HG03442 (cell line): ENCODE results near the gene PHF21B.
"Not testable (repeated sequence)": the region's sequence is repeated elsewhere in the genome, so short reads cannot be mapped to it uniquely, and the experiment has no call there.

Experiments used
- ATAC-seq: cut with Tn5 transposase; IDR thresholded peaks from one replicate; pipeline ENCODE4 v1.9.1; 2021; ENCODE audit warnings: mild to moderate bottlenecking, moderate library complexity; ENCODE audit not compliant: unreplicated experiment

Gene PHF21B

DNA sequence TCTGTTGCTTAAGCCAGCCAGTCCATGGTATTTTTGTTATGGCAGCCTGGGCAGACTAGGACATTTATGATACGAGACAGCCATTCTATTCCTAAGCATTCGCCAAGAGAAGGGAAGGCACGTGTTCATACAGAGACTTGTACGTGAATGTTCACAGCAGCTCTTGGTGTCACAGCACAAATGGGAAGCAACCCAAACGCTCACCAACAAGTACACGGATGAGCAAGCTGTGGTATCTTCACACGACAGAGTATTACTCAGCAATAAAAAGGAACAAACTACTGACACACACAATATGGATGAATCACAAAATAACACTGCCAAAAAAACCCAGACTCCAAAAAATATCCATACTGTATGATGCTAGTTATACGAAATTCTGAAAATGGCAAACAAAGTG, 85.1 kb downstream of the PHF21B start:
- no peak for ATAC-seq

DNA sequence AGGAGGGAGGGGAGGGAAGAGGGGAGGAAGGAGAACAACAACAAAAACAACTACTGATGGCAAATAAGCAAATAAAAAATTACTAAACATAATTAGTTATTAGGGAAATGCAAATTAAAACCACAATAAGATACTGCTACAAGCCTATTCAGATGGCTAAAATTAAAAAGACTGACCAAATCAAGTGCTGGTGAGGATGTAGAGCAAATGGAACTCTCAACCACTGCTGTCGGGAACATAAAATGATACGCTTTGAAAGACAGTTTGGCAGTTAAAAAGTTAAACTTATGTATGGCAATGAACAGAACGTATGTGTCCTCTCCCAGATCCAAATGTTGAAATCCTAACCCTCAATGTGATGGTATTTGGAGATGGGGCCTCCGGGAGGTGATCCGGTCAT, 85.7 kb downstream of the PHF21B start:
- no peak for ATAC-seq

DNA sequence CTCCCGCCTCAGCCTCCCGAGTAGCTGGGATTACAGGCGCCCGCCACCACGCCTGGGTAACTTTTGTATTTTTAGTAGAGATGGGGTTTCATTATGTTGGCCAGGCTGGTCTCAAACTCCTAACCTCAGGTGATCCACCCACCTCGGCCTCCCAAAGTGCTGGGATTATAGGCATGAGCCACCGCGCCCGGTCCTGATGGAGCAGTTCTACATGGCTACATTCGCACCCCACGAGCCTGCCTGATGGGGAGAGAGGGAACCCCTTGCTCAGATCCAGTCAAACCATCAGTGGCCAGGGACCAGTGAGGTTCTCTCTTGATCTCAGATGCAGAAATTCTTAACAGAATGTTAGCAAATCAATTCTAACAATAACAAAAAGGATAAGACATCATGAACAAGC, 88.0 kb downstream of the PHF21B start:
- ATAC-seq = not testable (repeated sequence)

DNA sequence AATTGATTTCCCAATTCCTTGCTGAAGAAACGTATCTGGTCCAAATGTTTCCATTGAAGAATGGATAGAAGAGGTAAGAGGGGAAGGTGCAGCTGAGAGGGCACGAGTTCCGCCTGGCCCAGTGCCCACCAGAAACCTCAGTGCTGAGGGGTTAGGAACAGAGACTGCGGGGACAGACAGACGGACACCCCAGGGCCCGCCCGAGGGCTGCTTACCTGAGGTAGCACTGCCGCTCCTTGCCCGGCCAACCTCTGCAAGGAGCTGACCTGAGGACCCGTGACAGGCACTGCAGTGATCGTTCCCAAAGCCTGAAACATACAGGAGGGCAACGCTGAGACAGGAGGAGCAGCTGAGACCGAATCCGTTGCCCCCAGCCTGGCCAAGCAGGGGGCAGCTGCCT, 89.6 kb downstream of the PHF21B start:
- ATAC-seq = no peak

DNA sequence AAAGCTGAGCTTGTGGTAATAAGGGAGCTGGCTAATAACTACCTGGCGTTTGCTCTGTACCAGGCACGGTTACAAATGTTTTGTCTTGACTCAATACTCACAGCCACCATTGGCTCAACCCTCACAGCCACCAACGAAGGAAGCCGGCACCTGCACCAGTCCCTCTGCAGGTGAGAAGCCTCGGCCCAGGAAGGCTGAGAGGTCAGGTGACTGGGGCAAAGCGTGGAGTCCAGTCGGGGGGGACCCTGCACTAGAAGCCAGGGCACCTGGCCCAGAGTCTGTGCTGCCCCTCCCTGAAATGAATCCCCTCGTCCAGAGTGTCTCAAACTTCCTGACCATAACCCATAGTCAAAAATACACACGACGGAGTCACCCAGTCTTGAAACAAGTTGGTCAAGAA, 90.1 kb downstream of the PHF21B start:
- ATAC-seq = no peak

DNA sequence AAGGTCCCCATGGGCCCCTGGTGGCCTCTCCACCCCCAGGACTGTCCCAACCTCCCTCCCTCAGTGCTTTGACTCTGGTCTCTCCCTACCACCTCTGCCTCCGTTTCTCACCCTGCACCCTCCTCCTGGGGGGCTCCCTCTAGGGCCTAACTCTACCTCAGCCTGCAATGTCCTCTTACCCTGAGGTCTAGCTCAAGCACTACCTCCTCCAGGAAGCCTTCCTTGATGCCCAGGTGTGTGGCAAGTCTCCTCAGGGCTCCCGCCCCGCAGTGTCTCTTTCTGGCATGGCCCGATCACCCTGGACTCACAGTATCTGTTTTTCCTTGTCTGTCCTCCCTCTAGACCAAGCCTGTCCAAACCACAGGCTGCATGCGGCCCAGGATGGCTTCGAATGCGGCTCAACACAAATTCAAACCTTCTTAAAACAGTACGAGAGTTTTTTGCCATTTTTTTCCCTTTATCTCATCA, 90.8 kb downstream of the PHF21B start:
- no peak for ATAC-seq

DNA sequence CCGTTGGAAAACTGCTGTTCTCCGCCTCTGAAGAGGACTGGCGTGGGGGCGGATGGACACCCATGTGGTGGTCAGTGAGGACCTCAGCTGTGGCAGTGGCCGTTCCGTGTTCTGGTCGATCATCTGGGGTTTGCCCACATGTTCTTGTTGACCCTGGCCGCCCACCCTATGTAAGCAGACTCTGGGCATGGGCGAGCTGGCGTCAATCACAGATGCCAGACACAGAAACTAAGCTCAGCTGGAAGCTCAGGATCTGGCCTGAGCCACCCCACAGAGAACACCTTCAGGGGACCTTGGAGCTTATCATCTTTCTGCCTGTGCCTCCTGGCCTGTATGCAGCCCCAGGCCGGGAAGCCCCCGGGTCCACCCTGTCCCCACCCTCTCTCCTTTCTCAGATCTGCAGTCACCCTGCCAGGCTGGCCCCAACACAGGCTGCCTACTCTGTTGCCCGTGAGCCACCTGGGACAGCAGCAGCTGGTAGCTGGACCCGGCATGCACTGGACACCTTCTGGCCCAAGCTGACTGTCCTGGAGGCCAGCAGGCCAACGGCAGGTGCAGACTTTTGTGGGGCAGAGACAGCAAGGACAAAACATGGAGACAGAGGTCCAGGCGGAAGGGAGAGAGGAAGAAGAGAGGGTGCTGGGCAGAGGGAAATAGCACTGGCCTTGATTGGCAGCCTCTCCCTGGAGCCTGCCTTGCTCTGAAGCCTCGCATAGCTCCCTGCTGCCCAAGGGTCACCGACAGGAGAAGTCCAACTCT, 91.5 kb downstream of the PHF21B start:
- no peak for ATAC-seq

DNA sequence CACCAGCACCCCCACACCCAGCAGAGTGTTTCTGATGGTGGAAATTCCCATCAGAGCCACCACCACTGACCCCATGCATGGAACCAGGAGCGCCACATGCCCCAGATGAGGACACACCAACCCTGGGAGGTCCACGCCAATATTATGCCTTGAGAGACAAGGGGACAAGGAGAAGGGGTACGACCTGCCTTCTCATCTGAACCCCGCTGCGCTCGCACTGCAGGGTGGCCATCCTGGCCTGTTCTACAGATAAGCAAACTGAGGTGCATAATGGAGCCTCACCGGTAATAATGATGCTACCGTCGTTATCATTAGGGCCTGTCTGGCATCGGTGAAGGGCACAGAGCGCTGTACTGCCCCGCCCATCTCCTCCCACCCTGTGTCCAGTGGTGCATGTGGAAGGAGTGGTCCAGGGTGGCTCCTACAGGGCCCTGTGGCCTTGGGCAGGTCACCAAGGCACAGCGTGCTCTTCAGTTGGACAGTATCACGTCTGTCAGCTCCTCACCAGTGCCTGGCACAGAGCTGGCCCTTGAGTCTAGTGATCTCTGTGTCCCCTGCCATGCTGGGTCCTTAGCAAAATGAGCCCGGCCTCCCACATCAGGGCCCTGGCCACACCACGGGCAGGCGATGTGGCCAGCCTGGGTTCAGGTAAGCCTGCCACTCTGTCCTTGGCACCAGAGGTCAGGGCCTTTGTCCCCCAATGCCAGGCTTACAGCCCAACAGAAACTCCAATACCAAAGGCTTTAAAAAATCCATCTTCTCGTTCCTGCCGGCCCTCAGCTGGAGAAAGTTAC, 92.2 kb downstream of the PHF21B start:
- no peak for ATAC-seq

DNA sequence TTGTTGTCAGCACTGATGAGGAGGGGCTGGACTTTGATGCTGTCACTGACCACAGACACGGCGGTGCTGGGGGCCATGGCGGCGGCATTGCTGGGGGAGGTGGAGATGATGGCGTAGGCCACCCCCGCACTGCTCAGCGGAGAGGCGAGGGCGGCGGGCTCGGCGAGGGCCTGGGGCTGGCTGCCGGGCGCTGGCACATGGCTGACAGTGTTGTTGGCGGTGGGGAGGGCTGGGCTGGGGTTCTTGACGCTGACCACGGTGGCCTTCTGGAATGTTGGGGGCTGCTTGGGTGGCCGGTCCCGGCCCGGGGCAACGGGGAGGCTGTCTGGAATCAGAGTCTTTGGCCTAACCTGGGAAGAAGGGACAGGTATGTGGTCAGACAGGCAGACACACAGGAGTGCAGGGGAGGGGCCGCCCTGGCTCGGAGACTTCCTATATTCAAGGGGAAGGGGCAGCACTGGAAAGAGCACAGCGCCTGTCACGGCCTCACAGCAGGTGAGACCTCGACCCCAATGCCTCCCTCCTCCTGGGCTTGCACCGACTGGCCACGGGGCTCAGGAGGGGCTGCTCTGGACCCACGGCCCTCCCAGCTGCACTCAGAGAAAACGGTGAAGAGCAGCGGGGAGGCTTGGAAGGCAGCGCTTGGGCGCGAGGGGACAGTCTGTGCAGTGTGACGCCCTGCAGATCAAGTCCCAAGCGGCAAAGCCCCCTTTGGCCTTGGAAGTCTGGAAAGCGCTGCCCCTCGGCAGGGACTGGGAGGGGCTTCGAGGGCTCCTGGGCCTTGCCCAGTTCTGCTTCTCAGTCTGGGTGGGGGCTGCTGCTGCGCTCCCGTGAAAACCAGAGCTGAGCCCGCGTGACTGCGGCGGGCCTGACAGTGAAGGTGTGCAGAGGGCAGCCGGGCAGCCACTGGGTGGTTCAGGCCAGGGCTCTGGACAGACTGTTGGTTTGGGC, 93.2 kb downstream of the PHF21B start:
- ATAC-seq = no peak

DNA sequence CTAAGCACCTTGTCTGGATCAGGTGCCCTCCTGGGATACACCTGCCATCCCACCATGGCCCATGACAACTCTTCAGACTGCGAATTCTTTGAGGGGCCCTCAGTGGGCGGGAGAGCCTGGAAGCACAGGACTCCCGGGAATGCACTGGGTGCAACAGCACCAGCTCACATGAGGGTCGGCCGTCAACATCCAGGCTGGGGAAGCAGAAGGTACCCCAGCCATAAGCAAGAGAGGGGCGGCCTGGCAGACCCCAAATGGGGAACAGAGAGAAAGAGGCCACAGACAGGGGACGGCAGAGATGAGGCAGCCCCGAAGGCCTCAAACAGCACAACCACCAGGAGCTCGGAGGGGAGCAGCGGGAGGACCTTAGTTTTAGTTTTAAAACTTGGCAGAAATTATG, 94.4 kb downstream of the PHF21B start:
- no peak for ATAC-seq

DNA sequence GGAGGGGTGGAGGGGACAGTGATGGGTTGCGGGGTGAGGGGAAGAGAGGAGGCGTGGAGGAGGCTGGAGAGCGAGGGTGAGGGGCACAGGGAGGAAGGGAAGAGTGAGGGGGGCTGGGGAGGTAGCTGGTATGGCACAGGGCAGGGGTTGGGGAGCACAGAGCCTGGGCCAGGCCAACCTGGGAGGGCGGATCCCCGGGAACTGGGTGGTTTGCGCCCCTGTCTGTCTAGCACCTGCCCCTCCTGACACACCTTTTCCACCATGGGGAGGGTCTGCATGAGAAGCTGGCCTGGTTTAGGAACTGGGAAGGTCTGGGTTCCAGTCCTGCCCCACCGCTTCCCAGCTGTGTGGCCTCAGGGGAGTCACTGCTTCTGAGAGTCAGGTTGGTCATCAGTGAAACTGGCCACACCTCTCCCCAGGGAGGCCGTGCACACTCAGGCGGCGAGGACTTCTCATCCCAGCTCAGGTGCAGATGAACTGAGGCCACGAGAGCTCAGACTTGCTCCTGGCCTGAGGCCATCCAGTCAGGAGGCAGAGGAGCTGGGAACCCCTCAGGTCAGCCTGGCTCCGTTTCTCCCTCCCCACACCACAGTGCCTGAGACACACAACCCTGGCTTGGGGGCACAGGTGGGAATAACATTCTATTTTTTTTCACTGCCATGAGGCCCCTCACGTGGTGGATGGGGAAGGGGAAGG, 95.6 kb downstream of the PHF21B start:
- ATAC-seq = no peak

DNA sequence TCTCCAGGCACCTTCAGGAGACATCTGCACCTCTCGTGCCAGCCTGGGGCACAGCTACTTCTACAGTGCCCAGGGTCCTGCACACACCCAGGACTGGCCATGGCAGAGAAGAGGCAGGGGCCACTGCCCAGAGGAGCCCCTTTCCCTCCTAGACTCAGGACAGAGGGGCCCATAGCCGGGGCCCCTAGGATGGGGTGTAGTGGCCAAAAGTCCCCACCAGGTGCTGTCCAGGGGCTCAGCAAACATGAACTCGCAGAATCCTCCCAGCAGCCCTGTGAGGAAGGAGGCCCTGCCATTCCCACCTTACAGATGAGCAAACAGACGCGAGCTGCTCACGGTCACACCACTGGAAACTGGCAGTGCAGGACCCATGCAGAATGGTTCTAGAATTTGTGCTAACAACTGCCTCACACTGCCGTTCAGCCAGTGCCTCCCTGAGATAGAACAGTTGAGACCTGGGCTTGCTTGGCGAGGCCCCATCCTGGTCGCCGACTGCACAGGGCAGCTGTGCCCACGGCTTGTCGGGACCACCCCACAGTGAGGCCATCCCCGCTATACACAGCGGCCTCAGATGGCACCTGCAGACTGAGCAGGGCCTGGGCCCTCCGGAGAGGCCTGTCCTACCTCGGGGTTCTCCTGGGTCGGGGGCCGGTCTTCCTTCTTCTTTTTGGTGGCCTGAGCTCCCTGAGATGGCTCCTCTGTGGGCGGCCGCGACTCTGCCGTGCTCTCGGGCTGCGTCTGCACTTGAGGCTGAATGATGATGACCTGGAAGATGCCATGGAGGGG, 96.4 kb downstream of the PHF21B start:
- ATAC-seq = no peak

DNA sequence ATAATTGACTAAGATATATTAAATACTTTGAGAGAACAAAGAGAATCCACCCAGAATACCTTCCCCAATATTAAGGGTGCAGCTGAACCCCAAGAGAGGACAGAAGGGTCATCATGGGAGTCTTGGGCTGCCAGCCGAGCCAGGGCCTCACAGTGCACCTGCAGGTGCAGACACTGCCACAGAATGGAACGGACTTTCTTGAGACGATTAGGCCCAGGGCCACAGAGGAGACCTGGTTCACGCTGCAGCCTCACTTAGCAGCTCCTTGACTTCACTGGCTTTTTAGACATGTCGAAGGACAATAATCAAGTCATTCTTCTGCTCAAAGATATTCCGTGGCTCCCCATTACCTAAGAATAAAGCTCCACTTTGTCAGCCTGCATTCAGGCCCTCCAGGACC, 100.6 kb downstream of the PHF21B start:
- ATAC-seq = no peak

DNA sequence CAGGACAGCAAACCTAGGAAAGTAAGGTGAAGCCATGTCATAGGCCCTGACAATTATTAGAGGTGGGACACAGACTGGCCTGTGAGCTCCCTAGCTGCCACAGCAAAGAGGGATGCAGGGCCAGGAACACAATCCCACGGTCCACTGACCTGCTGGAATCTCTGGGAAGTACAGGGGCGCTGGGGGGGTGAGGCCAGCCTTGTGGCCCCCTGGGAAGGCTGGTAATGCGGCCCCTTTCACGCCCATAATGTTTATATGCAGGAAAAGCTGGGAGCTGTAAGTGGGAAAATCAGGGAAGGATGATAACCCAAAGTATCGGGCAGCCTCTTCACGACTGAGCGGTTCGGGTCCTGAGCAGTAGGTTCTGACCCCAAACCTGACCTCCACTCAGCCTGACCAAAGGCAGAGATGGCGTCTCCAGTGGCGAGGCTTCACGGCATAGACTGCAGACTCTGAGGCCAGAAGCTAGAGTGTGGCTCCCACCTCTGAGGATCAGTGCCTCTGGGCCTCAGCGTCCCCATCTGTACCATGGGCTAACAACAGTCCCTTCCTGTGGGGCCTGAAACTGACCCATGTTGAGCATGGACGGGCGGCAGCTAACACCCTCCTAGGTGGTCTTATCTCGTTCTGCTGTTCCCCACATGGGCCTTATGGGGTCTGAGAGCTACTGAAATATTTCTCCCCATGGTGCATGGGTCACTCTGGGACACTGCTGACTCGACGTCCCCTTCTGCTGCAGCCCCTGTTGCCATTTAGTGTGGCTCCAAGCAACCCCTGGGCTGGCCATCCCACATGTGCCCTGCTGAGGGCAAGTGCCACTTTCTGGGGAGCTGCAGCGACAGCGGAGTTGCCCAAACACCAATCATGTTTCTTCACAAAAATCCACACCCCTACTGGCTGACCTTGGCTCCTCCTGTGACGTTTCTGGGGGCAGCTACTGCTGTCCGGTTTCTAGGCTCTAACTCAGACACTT, 101.8 kb downstream of the PHF21B start:
- ATAC-seq = no peak

DNA sequence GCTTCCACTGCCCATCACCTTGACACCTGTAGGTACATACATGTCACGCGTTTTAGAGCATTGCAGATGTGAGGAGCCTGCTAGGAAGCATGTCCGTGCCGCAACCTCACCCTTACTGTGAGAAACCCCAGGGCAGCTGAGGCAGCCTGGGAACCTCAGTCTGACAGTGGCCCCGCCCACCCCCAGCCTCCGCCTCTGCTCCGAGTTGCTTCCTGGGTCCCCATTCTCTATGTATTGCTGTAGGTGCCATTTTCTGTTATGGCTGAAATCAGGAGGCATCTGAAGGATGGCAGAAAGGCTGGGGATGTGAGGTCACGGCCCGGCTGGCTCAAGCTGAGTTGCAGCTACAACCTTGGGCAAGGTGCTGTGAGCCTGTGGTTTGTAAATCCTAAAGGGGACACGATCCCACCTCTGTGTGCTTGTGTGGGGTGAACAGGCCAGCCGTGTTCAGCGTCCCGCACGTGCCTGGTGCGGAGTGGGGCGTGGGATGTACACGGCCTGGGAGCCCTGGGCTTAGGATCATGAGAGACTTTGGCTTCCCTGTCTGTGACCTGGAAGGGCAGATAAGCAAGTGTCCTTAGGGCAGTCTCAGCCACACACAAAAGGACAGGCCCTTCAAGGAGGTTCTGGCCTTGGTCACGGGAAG, 102.7 kb downstream of the PHF21B start:
- ATAC-seq = no peak

DNA sequence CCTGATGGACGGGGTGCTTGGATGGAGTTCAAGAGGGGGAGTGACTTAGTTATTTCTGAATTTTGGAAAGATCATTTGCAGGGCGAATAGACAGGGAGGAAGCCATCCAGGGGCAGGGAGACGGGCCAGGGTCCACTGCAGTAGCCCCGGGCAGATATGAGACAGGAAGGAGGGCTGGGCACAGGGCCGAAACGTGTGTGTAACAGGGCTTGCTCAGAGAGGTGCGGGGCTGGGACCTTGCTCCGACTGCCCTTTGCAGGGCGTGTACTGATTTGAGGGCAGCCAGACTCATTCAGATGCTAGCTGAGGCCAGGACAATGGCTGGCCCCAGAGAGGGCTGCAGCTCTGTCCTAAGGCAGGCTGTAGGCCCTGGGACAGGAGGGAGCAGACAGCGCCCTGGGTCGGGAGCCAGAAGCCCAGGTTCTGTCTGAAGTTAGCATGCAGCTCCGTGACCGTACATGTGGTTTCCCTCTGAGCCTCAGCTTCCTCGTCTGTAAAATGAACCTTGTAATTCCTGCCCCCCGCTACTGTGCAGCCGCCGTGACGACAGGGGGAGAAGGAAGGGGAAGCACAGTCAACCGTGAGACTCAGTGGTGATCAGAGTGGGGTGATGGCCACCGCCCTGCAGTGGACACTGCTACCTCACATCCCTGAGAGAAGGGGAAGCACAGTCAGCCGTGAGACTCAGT, 103.4 kb downstream of the PHF21B start:
- ATAC-seq = no peak

DNA sequence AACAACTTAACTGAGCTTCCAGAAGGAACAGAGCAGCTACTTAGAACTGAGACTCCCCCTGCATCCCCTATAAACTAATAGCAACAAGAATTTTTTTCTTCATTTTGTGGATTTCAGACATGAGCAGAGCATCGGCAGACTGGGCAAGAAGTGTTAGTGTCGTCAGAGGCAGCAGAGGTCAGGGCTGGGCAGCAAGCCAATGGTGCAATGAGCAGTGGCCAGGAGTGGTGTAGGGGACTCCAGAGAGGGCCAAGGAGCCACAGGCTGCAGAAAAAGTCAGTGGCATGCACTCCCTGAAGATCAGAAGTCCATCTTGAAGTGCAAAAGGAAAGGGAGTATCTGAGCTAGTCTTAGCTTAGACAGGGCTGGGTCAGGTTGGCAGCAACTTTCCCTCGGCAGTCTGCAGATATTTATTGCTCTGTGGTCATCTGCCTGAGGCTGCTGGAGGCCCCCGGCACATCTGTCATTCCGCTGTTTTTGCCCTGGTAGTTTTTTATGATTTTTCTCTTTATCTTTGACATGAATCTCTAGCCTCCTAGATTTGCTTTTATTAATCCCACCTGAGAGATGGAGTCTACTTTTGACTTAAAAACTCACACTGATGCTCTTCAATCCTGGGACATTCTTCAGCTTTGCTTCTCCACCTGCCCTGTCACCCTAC, 105.2 kb downstream of the PHF21B start:
- ATAC-seq = not testable (repeated sequence)
